IPS-18c (cell line): ENCODE data around the gene GUCA2B.

Experiments used
- H3K4me3 ChIP-seq: 2 replicates; pipeline ENCODE4 v1.7.0; 2013; ENCODE audit warnings: low read depth, mild to moderate bottlenecking, low read length, moderate library complexity; ENCODE audit not compliant: insufficient read depth
- H3K9me3 ChIP-seq: one replicate; pipeline ENCODE4 v1.6.1; 2013; ENCODE audit warnings: mild to moderate bottlenecking, low read length, moderate library complexity; ENCODE audit not compliant: control insufficient read depth, insufficient read depth

GUCA2B gene

GRCh38 chr1:42173961-42174735 lies 20.9 kb downstream of the GUCA2B start:
- H3K9me3 ChIP-seq, result no peaks in the 10 kb centered on the region
- H3K4me3 ChIP-seq, result no peak overlapping the region

- Histone ChIP-seq H3K9me3 (no peaks in the 10 kb centered on the region), H3K4me3 (no peak overlapping the region)
These were observed 22.3 kb downstream of the GUCA2B start for GRCh38 chr1:42175314-42176054.

- Histone ChIP-seq H3K9me3 (no peaks in the 10 kb centered on the region), H3K4me3 (no peak overlapping the region)
These were observed 23.8 kb downstream of the GUCA2B start for GRCh38 chr1:42176902-42177519.

GRCh38 chr1:42177541-42177981 lies 24.4 kb downstream of the GUCA2B start:
- Histone ChIP-seq H3K9me3 (no peaks in the 10 kb centered on the region), H3K4me3 (no peak overlapping the region)

- H3K4me3 ChIP-seq, result no peak overlapping the region
- H3K9me3 ChIP-seq, result no peaks in the 10 kb centered on the region
These were observed 25.0 kb downstream of the GUCA2B start for GRCh38 chr1:42178249-42178648.

DNA sequence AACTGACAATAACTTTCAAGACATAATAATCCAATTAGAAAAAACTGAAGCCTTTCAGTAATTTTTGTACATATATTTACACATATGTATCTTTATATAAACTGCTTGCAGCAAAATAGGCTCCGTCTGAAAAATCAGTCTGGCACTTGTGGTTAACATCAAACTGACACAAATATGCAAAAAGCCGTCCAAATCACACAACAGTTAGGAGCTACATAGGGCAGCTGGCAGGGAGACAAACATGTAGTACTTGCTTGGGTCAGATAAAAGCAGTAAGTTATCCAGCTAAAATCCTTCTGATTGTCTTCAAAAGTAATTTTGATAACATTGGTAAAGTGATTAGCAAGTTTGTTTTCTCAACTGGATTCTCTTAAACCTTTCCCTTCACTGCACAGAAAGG lies 26.1 kb downstream of the GUCA2B start:
- Histone ChIP-seq H3K9me3 (no peaks in the 10 kb centered on the region), H3K4me3 (no peak overlapping the region)

DNA sequence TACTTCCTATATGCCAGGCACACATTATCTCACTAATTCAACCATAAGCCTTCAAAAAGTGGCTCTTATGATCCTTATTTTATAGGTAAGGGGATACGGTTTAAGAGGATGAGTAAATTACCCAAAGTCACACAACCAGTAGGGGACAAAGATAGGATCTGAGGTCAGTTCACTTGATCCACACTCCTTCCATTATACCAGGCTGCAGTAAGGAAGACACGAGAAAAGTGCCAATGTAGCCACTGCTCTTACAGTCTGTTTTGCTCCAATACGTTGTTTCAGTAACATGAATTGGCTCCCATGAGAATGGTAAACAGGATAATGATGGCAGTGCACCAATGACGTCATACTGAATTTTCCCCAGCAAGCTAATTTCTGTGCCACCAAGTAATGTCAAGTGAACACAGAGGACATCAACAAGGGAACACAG lies 26.7 kb downstream of the GUCA2B start:
- no peaks in the 10 kb centered on the region for H3K9me3 ChIP-seq
- no peak overlapping the region for H3K4me3 ChIP-seq

- no peaks in the 10 kb centered on the region for H3K9me3 ChIP-seq
- no peak overlapping the region for H3K4me3 ChIP-seq
These were observed 28.5 kb downstream of the GUCA2B start for GRCh38 chr1:42181687-42182086.

- Histone ChIP-seq H3K4me3 (no peak overlapping the region), H3K9me3 (no peaks in the 10 kb centered on the region)
These were observed 30.2 kb downstream of the GUCA2B start for GRCh38 chr1:42183210-42183956.

GRCh38 chr1:42183957-42184268 lies 30.7 kb downstream of the GUCA2B start:
- Histone ChIP-seq H3K4me3 (no peak overlapping the region), H3K9me3 (no peaks in the 10 kb centered on the region)

DNA sequence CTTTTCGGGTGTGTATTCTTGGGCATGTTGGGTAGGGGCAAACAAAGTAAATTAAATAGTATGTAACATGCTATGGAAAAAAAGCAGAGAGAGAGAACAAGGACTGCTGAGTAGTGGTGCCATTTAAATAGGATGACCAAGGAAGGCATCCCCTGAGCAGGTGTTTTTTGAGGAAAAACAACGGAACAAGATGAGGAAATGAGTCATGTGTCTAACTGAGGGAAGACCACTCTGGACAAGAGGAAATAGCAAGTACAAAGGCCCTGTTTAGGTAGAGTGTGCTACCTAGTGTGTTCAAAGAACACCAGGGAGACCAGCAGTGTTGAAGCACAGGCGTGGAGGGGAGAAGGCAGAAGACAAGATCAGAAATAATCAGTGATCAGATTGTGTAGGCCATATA lies 31.4 kb downstream of the GUCA2B start:
- H3K4me3 ChIP-seq, result no peak overlapping the region

GRCh38 chr1:42186152-42186551 lies 32.9 kb downstream of the GUCA2B start:
- Histone ChIP-seq H3K4me3 (no peak overlapping the region), H3K9me3 (peaks cover under 1% of the 10 kb centered on the region)

More for the DNA sequence above, 31.4 kb downstream of the GUCA2B start:
- H3K9me3 ChIP-seq, result no peaks in the 10 kb centered on the region

GRCh38 chr1:42189931-42190853 lies 37.0 kb downstream of the GUCA2B start:
- Histone ChIP-seq H3K9me3 (peaks cover 2% of the 10 kb centered on the region), H3K4me3 (no peak overlapping the region)

DNA sequence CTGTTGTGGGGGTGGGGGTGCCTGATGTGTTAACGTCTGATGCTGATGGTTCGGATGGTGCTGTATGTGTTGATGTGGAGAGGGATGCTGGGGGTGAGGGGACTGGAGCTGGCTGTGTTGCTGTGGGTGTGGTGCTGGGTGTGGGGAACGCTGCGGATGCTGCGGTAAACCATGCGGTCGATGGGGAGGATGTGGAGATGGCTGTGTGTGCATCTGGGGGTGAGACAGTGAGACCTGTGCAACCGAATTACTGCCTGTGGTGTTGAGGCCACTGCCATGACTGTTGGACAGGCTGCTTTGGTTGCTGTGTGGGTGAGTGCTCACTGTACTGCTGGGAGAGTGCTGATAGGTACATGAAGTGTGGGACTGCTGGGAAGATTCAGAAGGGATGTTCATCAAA lies 38.1 kb downstream of the GUCA2B start:
- Histone ChIP-seq H3K4me3 (no peak overlapping the region), H3K9me3 (peaks cover 2% of the 10 kb centered on the region)

DNA sequence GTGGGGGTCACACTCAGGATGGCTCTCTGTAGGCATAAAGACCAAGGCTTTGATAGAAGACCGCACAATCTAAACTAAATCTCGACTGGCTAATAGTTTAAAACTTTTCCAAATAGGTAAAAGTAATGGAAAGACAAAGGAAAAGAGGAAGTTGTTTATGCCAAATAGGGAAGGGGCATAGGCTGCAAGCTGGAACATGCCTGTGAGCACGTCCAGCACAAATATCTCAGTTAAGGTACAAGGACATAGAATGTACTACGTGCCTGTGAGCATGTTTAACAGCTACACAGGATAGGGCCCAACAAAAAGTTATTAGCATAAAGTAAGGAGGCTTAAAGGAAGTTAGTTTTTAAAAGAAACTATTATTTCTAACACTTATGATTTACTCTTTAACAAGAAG lies 38.9 kb downstream of the GUCA2B start:
- Histone ChIP-seq H3K9me3 (peaks cover 2% of the 10 kb centered on the region), H3K4me3 (no peak overlapping the region)

DNA sequence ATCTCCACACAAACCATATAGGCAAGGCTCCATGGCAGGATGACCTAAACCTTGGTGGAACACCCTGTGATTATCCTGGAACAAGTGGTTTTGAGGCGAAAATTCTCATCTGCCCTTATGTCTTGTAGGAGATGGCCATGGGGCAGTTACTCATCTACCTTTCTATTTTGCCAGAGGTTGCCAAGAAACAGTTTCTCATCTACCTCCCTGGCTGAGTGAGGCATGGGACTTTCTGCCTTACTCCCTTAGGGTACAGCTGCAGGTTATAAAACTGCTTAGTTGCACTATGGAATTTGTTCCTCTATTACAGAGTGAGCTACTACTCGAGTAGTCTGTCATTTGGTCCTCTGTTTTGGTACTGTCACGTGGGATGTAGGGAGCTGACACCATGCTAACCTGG lies 42.6 kb downstream of the GUCA2B start:
- Histone ChIP-seq H3K9me3 (peaks cover 2% of the 10 kb centered on the region), H3K4me3 (no peak overlapping the region)

DNA sequence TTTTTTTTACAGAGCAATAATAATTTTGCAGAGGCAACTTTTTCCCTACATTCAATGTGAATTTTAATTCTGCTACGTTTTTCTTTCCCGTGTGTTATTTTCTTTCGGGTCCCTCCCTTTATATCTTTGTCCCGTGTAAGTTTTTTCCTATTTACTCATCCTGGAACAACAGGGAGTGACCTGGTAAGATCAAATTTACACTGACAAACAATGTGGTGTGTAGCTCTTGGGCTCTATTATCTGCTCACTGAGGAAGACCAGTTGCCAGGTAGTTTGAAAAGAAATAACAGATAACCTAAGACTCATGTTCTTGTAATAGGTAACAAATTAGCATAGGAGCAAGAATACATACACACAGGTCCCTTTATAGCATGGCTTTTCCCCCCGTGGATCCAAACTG lies 45.0 kb downstream of the GUCA2B start:
- no peak overlapping the region for H3K4me3 ChIP-seq
- no peaks in the 10 kb centered on the region for H3K9me3 ChIP-seq
